Measurements from ENCODE around the gene USP17L22.
"Not testable (repeated sequence)": the region's sequence is repeated elsewhere in the genome, so short reads cannot be mapped to it uniquely, and the experiment has no call there.

DNA sequence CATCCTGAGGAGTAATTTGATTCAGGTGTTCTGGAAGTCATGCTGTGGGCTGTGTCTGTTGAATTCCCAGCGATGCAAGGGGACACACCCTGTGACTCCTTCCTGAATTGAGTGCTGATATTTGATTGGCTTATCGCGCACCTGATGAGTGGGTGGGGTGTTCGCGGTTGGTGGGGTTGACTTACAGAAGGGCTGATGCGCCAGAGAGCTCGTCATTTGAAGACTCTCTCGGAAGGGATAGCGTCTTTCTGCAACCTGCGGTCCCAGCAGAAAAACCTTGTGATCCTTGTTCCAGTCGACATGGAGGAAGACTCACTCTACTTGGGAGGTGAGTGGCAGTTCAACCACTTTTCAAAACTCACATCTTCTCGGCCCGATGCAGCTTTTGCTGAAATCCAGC is 14.3 kb upstream of the USP17L22 start, which contains the start of gene USP17L19:
- not testable (repeated sequence) for TF ChIP-seq POLR2A (IDR thresholded peaks at IDR 0.05; ENCODE audit: low read length); GATA1 (IDR thresholded peaks at IDR 0.05; ENCODE audit: low read depth, low read length)

All from erythroblast (primary cell).